HUES6 (cell line): ENCODE measurements around the gene TENM3.

ENCODE experiments used
- H3K27ac ChIP-seq: 2 replicates; pipeline ENCODE4 v1.7.0; 2013; ENCODE audit warnings: low read depth, mild to moderate bottlenecking, low read length, inconsistent platforms
- H3K27me3 ChIP-seq: 2 replicates; pipeline ENCODE4 v1.6.1; 2013; ENCODE audit warnings: low read length; ENCODE audit not compliant: control insufficient read depth, insufficient read depth
- H3K36me3 ChIP-seq: 2 replicates; pipeline ENCODE4 v1.6.1; 2013; ENCODE audit warnings: low read length; ENCODE audit not compliant: control insufficient read depth, insufficient read depth
- H3K4me1 ChIP-seq: 2 replicates; pipeline ENCODE4 v1.6.1; 2013; ENCODE audit warnings: low read length; ENCODE audit not compliant: control insufficient read depth, insufficient read depth
- H3K4me3 ChIP-seq: 2 replicates; pipeline ENCODE4 v1.5.1; 2013; ENCODE audit warnings: low read depth, low read length
- H3K9ac ChIP-seq: one replicate; pipeline ENCODE4 v1.6.1; 2013; ENCODE audit warnings: mild to moderate bottlenecking, low read length
- H3K9me3 ChIP-seq: 2 replicates; pipeline ENCODE4 v1.6.1; 2013; ENCODE audit warnings: low read depth, low read length; ENCODE audit not compliant: control insufficient read depth, insufficient read depth

Gene TENM3

GRCh38 chr4:182819751-182820150 is 576.5 kb downstream of the TENM3 start:
- Histone ChIP-seq H3K36me3 (no peaks in the 10 kb centered on the region), H3K4me3 (no peak overlapping the region), H3K9ac (no peak overlapping the region), H3K27me3 (no peaks in the 10 kb centered on the region), H3K27ac (no peak overlapping the region), H3K9me3 (no peaks in the 10 kb centered on the region), H3K4me1 (peaks cover 4% of the 10 kb centered on the region; the same call in 1 of the 2 replicates)

- no peak overlapping the region for H3K9ac ChIP-seq
- H3K36me3 ChIP-seq = no peaks in the 10 kb centered on the region
- peaks cover 28% of the 10 kb centered on the region; the same call in 1 of the 2 replicates for H3K4me1 ChIP-seq
- no peaks in the 10 kb centered on the region for H3K27me3 ChIP-seq
- H3K9me3 ChIP-seq = no peaks in the 10 kb centered on the region
- no peak overlapping the region for H3K27ac ChIP-seq
- H3K4me3 ChIP-seq = no peak overlapping the region
These were observed 579.4 kb downstream of the TENM3 start for GRCh38 chr4:182822554-182822953.

- H3K36me3 ChIP-seq = no peaks in the 10 kb centered on the region
- no peaks in the 10 kb centered on the region for H3K9me3 ChIP-seq
- H3K4me3 ChIP-seq = no peak overlapping the region
- no peak overlapping the region for H3K9ac ChIP-seq
- H3K27ac ChIP-seq = no peak overlapping the region
- no peaks in the 10 kb centered on the region for H3K27me3 ChIP-seq
- H3K4me1 ChIP-seq = peaks cover 34% of the 10 kb centered on the region; the same call in 1 of the 2 replicates
These were observed 580.4 kb downstream of the TENM3 start for GRCh38 chr4:182823576-182823975.

DNA sequence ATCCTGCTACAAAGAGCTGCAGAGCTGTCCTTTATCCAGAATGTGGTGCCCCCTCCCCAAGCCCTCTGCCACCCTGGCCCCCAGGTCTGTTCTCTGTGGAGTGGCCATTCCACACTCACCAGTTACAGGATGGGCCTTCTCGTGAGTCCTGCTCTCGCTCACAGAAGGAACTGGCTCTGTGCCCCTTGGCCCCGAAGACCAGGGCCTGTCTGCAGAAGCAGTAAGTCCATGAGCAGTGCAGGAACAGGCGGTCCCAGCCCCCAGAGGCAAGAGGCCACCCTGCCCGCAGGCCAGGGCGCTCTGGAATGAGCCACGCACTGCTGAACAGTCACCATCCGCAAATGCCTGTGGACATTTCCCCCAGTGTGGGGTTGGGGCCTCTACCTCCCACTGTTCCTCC is 581.8 kb downstream of the TENM3 start:
- no peaks in the 10 kb centered on the region for H3K9me3 ChIP-seq
- H3K4me1 ChIP-seq = peaks cover 30% of the 10 kb centered on the region; the same call in 1 of the 2 replicates
- no peak overlapping the region for H3K9ac ChIP-seq
- no peak overlapping the region for H3K27ac ChIP-seq
- no peak overlapping the region for H3K4me3 ChIP-seq
- no peaks in the 10 kb centered on the region for H3K27me3 ChIP-seq
- H3K36me3 ChIP-seq = no peaks in the 10 kb centered on the region

GRCh38 chr4:182825786-182826185 is 582.6 kb downstream of the TENM3 start:
- H3K4me1 ChIP-seq = peaks cover 30% of the 10 kb centered on the region; the same call in 1 of the 2 replicates
- no peak overlapping the region for H3K4me3 ChIP-seq
- H3K36me3 ChIP-seq = no peaks in the 10 kb centered on the region
- H3K9me3 ChIP-seq = 0 out of 2 replicates have a peak, but pooled peaks cover 2% of the 10 kb centered on the region
- H3K9ac ChIP-seq = no peak overlapping the region
- no peaks in the 10 kb centered on the region for H3K27me3 ChIP-seq
- H3K27ac ChIP-seq = no peak overlapping the region

- 0 out of 2 replicates have a peak, but pooled peaks cover 2% of the 10 kb centered on the region for H3K9me3 ChIP-seq
- no peak overlapping the region for H3K9ac ChIP-seq
- H3K27me3 ChIP-seq = no peaks in the 10 kb centered on the region
- no peaks in the 10 kb centered on the region for H3K36me3 ChIP-seq
- peaks cover 30% of the 10 kb centered on the region; the same call in 1 of the 2 replicates for H3K4me1 ChIP-seq
- no peak overlapping the region for H3K4me3 ChIP-seq
- no peak overlapping the region for H3K27ac ChIP-seq
These were observed 583.2 kb downstream of the TENM3 start for GRCh38 chr4:182826391-182826790.

GRCh38 chr4:182827166-182827565 is 584.0 kb downstream of the TENM3 start:
- Histone ChIP-seq H3K4me1 (peaks cover 30% of the 10 kb centered on the region; the same call in 1 of the 2 replicates), H3K9ac (no peak overlapping the region)

GRCh38 chr4:182827954-182828353 is 584.8 kb downstream of the TENM3 start:
- Histone ChIP-seq H3K36me3 (no peaks in the 10 kb centered on the region), H3K4me1 (peaks cover 30% of the 10 kb centered on the region; the same call in 1 of the 2 replicates), H3K9ac (no peak overlapping the region), H3K4me3 (no peak overlapping the region), H3K27me3 (peaks cover 6% of the 10 kb centered on the region; the same call in 1 of the 2 replicates), H3K27ac (no peak overlapping the region), H3K9me3 (peaks cover 9% of the 10 kb centered on the region)

More at GRCh38 chr4:182827166-182827565, 584.0 kb downstream of the TENM3 start:
- H3K27ac ChIP-seq = no peak overlapping the region
- H3K9me3 ChIP-seq = 0 out of 2 replicates have a peak, but pooled peaks cover 2% of the 10 kb centered on the region
- no peaks in the 10 kb centered on the region for H3K36me3 ChIP-seq
- no peak overlapping the region for H3K4me3 ChIP-seq
- H3K27me3 ChIP-seq = no peaks in the 10 kb centered on the region

- Histone ChIP-seq H3K4me3 (no peak overlapping the region), H3K36me3 (no peaks in the 10 kb centered on the region), H3K27ac (no peak overlapping the region), H3K9ac (no peak overlapping the region), H3K4me1 (peaks cover 30% of the 10 kb centered on the region; the same call in 1 of the 2 replicates), H3K9me3 (peaks cover 9% of the 10 kb centered on the region), H3K27me3 (peaks cover 6% of the 10 kb centered on the region; the same call in 1 of the 2 replicates)
These were observed 585.3 kb downstream of the TENM3 start for GRCh38 chr4:182828360-182829025.

DNA sequence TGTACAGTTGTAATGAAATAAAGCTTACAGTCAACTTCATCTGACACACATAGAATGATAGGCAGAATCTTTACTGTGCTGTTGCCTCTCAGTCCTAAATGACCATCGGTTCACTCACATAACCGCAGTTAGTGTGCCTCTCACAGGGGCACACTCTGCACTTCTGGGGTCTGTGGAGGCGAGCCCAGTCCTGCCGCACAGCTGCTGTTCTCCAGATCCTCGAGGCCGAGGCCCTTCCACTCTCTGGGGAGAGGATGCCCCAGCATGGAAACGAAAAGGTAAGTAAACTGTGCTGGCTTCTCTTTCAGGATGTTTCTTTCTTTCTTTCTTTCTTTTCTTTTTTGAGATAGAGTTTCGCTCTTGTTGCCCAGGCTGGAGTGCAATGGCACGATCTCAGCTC is 586.0 kb downstream of the TENM3 start:
- Histone ChIP-seq H3K4me1 (peaks cover 30% of the 10 kb centered on the region; the same call in 1 of the 2 replicates), H3K27me3 (peaks cover 6% of the 10 kb centered on the region; the same call in 1 of the 2 replicates), H3K36me3 (no peaks in the 10 kb centered on the region), H3K9ac (no peak overlapping the region), H3K9me3 (peaks cover 9% of the 10 kb centered on the region), H3K27ac (no peak overlapping the region), H3K4me3 (no peak overlapping the region)

DNA sequence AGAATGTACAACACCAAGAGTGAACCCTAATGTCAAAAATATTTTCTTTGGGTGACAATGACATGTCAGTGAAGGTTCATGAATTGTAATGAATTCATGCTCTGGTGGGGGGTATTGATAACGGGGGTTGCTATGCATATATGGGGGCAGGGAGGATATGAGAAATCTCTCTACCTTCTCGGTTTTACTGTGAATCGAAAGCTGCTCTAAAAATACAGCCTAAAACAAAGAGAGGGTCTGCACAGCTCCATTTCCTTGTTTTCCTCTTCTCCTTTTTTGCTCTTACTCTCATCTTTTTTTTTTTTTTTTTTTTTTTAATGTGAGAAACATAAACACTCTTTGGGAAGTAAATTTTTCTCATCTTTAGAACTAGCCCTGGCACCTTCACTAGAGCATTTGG is 588.2 kb downstream of the TENM3 start:
- Histone ChIP-seq H3K4me1 (peaks cover 15% of the 10 kb centered on the region; the same call in 1 of the 2 replicates), H3K9ac (no peak overlapping the region), H3K27me3 (peaks cover 6% of the 10 kb centered on the region; the same call in 1 of the 2 replicates), H3K9me3 (peaks cover 9% of the 10 kb centered on the region), H3K4me3 (no peak overlapping the region), H3K36me3 (no peaks in the 10 kb centered on the region), H3K27ac (no peak overlapping the region)
